Mesothelial cell of epicardium (in vitro differentiated cells): ENCODE results near the gene QRICH1. TPM values are rescaled to one million over a fixed set of nuclear protein-coding genes. Genes with fewer than 3 reads are reported as not detected.
"Not testable (repeated sequence)": the region's sequence is repeated elsewhere in the genome, so short reads cannot be mapped to it uniquely, and the experiment has no call there.

ENCODE experiments used
- DNase-seq, 2 experiments: peaks; one replicate each; pipeline ENCODE4 v3.0.0; 2021; ENCODE audit warnings: low spot score in 2 of 2; ENCODE audit not compliant: unreplicated experiment in 2 of 2
- H3K27ac Mint-ChIP-seq: 2 replicates; pipeline ENCODE4 v1.8.0; 2021; ENCODE audit warnings: mixed read lengths
- H3K27me3 Mint-ChIP-seq: 2 replicates; pipeline ENCODE4 v1.8.0; 2021; ENCODE audit warnings: low read depth, mixed read lengths
- H3K36me3 Mint-ChIP-seq: 2 replicates; pipeline ENCODE4 v1.8.0; 2021; ENCODE audit warnings: mixed read lengths
- H3K4me1 Mint-ChIP-seq: 2 replicates; pipeline ENCODE4 v1.8.0; 2021; ENCODE audit warnings: mixed read lengths
- H3K4me3 Mint-ChIP-seq: 2 replicates; pipeline ENCODE4 v1.8.0; 2021; ENCODE audit warnings: mild to moderate bottlenecking, moderate library complexity, mixed read lengths
- H3K9me3 Mint-ChIP-seq: 2 replicates; pipeline ENCODE4 v1.8.0; 2021; ENCODE audit warnings: mixed read lengths
- total RNA-seq: library from RNA; stranded (reverse); gene quantifications from 3 replicates; pipeline ENCODE4 v1.2.1, GENCODE V29; 2021
- TF ChIP-seq, protein P1 (sequence below): fragments of 200-600 bp; sonication (generic); IDR thresholded peaks from one replicate; pipeline ENCODE4 v1.5.0; 2021; ENCODE audit warnings: antibody characterized with exemption; ENCODE audit not compliant: unreplicated experiment

QRICH1 gene
- total RNA-seq, 1 donor from 2014 or later, result 130 TPM

DNA sequence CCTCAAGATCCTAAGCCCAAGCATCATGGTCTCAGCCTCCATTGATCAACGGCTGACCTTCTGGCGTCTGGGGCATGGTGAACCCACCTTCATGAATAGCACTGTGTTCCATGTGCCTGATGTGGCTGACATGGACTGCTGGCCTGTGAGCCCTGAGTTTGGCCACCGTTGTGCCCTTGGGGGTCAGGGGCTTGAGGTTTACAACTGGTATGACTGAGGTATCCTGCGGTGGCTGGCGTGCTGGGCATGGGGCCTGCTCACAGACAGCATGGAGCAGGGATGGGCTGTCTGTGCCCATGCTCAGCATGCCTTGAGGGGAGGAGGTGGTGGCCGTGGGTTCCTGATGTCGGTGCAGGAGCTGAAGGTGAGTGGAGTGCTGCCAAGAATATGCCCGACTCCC is 78.8 kb downstream of the QRICH1 start:
- Mint-ChIP-seq H3K27me3 (no peaks in the 10 kb centered on the region), H3K4me3 (no peak overlapping the region), H3K4me1 (peaks cover 16% of the 10 kb centered on the region), H3K36me3 (peaks cover 11% of the 10 kb centered on the region), H3K27ac (no peak overlapping the region), H3K9me3 (no peaks in the 10 kb centered on the region)
- no peak for DNase-seq
- TF ChIP-seq, protein P1, sequence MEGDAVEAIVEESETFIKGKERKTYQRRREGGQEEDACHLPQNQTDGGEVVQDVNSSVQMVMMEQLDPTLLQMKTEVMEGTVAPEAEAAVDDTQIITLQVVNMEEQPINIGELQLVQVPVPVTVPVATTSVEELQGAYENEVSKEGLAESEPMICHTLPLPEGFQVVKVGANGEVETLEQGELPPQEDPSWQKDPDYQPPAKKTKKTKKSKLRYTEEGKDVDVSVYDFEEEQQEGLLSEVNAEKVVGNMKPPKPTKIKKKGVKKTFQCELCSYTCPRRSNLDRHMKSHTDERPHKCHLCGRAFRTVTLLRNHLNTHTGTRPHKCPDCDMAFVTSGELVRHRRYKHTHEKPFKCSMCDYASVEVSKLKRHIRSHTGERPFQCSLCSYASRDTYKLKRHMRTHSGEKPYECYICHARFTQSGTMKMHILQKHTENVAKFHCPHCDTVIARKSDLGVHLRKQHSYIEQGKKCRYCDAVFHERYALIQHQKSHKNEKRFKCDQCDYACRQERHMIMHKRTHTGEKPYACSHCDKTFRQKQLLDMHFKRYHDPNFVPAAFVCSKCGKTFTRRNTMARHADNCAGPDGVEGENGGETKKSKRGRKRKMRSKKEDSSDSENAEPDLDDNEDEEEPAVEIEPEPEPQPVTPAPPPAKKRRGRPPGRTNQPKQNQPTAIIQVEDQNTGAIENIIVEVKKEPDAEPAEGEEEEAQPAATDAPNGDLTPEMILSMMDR, result no peak

DNA sequence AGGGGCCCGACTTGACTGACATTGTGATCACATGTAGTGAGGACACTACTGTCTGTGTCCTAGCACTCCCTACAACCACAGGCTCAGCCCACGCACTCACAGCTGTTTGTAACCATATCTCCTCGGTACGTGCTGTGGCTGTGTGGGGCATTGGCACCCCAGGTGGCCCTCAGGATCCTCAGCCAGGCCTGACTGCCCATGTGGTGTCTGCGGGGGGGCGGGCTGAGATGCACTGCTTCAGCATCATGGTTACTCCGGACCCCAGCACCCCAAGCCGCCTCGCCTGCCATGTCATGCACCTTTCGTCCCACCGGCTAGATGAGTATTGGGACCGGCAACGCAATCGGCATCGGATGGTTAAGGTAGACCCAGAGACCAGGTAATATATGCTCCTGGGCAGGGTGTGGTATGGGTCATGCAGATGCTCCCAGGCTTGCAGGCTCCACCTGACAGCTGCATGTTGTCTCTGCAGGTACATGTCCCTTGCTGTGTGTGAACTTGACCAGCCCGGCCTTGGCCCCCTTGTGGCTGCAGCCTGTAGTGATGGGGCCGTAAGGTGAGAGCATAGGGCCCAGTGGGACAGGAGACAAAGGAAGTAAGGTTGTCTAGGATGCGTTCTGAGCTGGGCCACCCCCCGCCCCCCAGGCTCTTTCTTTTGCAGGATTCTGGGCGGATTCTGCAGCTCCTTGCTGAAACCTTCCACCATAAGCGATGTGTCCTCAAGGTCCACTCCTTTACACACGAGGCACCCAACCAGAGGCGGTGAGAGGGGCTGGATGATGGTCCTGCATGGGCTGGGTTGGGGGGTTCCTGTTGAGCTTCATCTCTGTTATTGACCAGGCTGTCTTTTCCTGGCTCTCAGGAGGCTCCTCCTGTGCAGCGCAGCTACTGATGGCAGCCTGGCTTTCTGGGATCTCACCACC is 79.9 kb downstream of the QRICH1 start:
- no peak overlapping the region for H3K27ac Mint-ChIP-seq
- TF ChIP-seq, protein P1, result peak; percentile 67
- H3K36me3 Mint-ChIP-seq, result peaks cover 11% of the 10 kb centered on the region
- peaks cover 14% of the 10 kb centered on the region for H3K4me1 Mint-ChIP-seq
- H3K4me3 Mint-ChIP-seq, result no peak overlapping the region
- H3K27me3 Mint-ChIP-seq, result no peaks in the 10 kb centered on the region
- no peak for DNase-seq
- no peaks in the 10 kb centered on the region for H3K9me3 Mint-ChIP-seq

GRCh38 chr3:49013113-49013737 is 80.6 kb downstream of the QRICH1 start:
- TF ChIP-seq, protein P1, result no peak
- Mint-ChIP-seq H3K27me3 (no peaks in the 10 kb centered on the region), H3K27ac (no peak overlapping the region), H3K4me3 (no peak overlapping the region), H3K4me1 (peaks cover 14% of the 10 kb centered on the region), H3K9me3 (no peaks in the 10 kb centered on the region), H3K36me3 (peaks cover 11% of the 10 kb centered on the region)
- DNase-seq, result no peak

DNA sequence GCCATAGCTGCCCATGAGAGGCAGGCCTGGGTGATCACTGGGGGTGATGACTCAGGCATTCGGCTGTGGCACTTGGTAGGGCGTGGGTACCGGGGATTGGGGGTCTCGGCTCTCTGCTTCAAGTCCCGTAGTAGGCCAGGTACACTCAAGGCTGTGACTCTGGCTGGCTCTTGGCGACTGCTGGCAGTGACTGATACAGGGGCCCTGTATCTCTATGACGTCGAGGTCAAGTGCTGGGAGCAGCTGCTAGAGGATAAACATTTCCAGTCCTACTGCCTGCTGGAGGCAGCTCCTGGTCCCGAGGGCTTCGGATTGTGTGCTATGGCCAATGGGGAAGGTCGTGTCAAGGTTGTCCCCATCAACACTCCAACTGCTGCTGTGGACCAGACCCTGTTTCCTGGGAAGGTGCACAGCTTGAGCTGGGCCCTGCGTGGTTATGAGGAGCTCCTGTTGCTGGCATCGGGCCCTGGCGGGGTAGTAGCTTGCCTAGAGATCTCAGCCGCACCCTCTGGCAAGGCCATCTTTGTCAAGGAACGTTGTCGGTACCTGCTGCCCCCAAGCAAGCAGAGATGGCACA is 81.3 kb downstream of the QRICH1 start:
- TF ChIP-seq, protein P1, result no peak
- Mint-ChIP-seq H3K4me1 (peaks cover 15% of the 10 kb centered on the region), H3K4me3 (no peak overlapping the region), H3K9me3 (no peaks in the 10 kb centered on the region), H3K27me3 (no peaks in the 10 kb centered on the region), H3K36me3 (peaks cover 11% of the 10 kb centered on the region), H3K27ac (no peak overlapping the region)
- DNase-seq, result no peak

DNA sequence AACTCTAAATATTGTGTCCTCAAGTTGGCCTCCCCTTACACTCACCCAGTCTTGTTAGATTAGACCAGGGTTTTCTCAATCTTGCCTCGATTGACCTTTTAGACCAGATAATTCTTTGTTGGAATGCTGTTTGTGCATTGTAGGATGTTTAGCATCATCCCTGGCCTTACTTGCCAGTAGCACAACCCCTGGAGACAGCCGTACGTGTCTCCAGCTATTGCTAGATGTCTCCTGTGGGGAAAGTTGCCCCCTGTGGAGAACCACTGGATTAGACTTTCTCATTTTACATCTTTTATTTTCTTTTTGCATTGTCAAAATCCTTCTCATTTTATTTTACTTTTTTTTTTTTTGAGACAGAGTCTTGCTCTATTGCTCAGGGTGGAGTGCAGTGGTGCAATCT is 84.5 kb downstream of the QRICH1 start:
- H3K9me3 Mint-ChIP-seq, result no peaks in the 10 kb centered on the region
- TF ChIP-seq, protein P1, result no peak
- peak overlapping the region; percentile 39 for H3K4me3 Mint-ChIP-seq
- no peak for DNase-seq
- no peaks in the 10 kb centered on the region for H3K27me3 Mint-ChIP-seq
- peaks cover 22% of the 10 kb centered on the region for H3K4me1 Mint-ChIP-seq
- H3K36me3 Mint-ChIP-seq, result no peaks in the 10 kb centered on the region
- peak overlapping the region; percentile 69 for H3K27ac Mint-ChIP-seq

GRCh38 chr3:49008627-49009026 is 85.2 kb downstream of the QRICH1 start:
- H3K4me1 Mint-ChIP-seq, result peaks cover 22% of the 10 kb centered on the region
- H3K4me3 Mint-ChIP-seq, result peak overlapping the region; percentile 97
- peak overlapping the region; percentile 100 for H3K27ac Mint-ChIP-seq
- not testable (repeated sequence) for H3K36me3 Mint-ChIP-seq, H3K9me3 Mint-ChIP-seq, H3K27me3 Mint-ChIP-seq, DNase-seq
